Upper lobe of left lung (tissue), 6 donors: ENCODE results near the gene AKT1S1. TPM values are rescaled to one million over a fixed set of nuclear protein-coding genes. Genes with fewer than 3 reads are reported as not detected.

ENCODE experiments used
- ATAC-seq, 2 donors: fragments of 200-7000 bp; cut with Tn5 transposase; one replicate each; pipeline ENCODE4 v1.9.1; 2022; ENCODE audit warnings: mild to moderate bottlenecking in 2 of 2, moderate library complexity in 2 of 2; ENCODE audit not compliant: low FRiP score in 2 of 2
- DNase-seq, 2 donors: peaks; one replicate each; pipeline ENCODE4 v3.0.0-alpha.2; 2019 to 2020
- H3K27ac ChIP-seq, 4 donors: fragments of 200-600 bp; sonication (generic); one replicate each; pipeline ENCODE4 v1.5.1; 2016 to 2019
- H3K27me3 ChIP-seq, 4 donors: fragments of 200-600 bp; sonication (generic); one replicate each; pipeline ENCODE4 v1.5.1; 2017 to 2019
- H3K36me3 ChIP-seq, 4 donors: fragments of 200-600 bp; sonication (generic); one replicate each; pipeline ENCODE4 v1.5.1; 2016 to 2019
- H3K4me1 ChIP-seq, 4 donors: fragments of 200-600 bp; sonication (generic); one replicate each; pipeline ENCODE4 v1.5.1; 2018 to 2019
- H3K4me3 ChIP-seq, 4 donors: fragments of 200-600 bp; sonication (generic); one replicate each; pipeline ENCODE4 v1.5.1; 2017 to 2019; ENCODE audit warnings: mild to moderate bottlenecking in 2 of 4, moderate library complexity in 1 of 4
- H3K9me3 ChIP-seq, 4 donors: fragments of 200-600 bp; sonication (generic); one replicate each; pipeline ENCODE4 v1.5.1; 2018 to 2019
- CTCF ChIP-seq, 6 experiments: fragments of 450-650 bp in 4 of 6; fragments of 200-600 bp in 2 of 6; sonication (generic) in 2 of 6; IDR thresholded peaks; one replicate each; pipeline ENCODE4 v1.5.1; 2016 to 2019; ENCODE audit warnings: antibody characterized with exemption in 6 of 6
- EP300 ChIP-seq, 4 donors: sonication (generic); formaldehyde crosslinking; IDR thresholded peaks; one replicate each; pipeline ENCODE4 v1.5.1; 2017; ENCODE audit warnings: antibody characterized with exemption in 4 of 4, control low read depth in 2 of 4
- POLR2A ChIP-seq, 4 donors: fragments of 450-650 bp; IDR thresholded peaks; one replicate each; pipeline ENCODE4 v1.5.1; 2016 to 2017; ENCODE audit warnings: antibody characterized with exemption in 4 of 4, mild to moderate bottlenecking in 2 of 4
- POLR2AphosphoS5 ChIP-seq, 2 donors: sonication (generic); formaldehyde crosslinking; IDR thresholded peaks; one replicate each; pipeline ENCODE4 v1.5.1; 2017; ENCODE audit warnings: antibody characterized with exemption in 2 of 2
- WGBS, 2 donors: methylation state at CpG; one replicate each; pipeline ENCODE4 v1.1.5; 2017 to 2018; 5-methylcytosine and 5-hydroxymethylcytosine counted together
- total RNA-seq, 6 donors: library from RNA; depleted of rRNA in 4 of 6; stranded (reverse); fragments of >200 nt in 4 of 6; gene quantifications; one replicate each; pipeline versions ENCODE4 v1.1.0 to v1.2.1, GENCODE V29; 2016 to 2021
- donor health status: DM: no; HTN: no; CAD: no; lungs with moderate emphysema.
- donor health status: DM: no; HTN: yes; CAD: no; lungs with severe emphysema.

The AKT1S1 gene
- total RNA-seq, 6 donors from 2014 or later, result 11.8 to 35.5 (median 25.7) TPM

- DNase-seq (peak; percentile 98 to 99), ATAC-seq (peak; percentile 88 to 92)
- peaks cover 17 to 32% (median 25%) of the 10 kb centered on the region in 4 donors for H3K4me1 ChIP-seq
- peak overlapping the region; percentile 94 to 100 (median 99) for H3K27ac ChIP-seq
- WGBS, 2 donors, result 0% methylated on average over 18 to 20 of the region's 46 CpGs
- TF ChIP-seq POLR2AphosphoS5 (IDR thresholded peaks at IDR 0.05) (peak; percentile 68 to 90), POLR2A (IDR thresholded peaks at IDR 0.05) (peak in 1 of 4 donors; percentile 52), CTCF (IDR thresholded peaks at IDR 0.05) (peak in 1 of 6 experiments; percentile 19), EP300 (IDR thresholded peaks at IDR 0.05) (no peak)
- peaks cover 16 to 29% (median 22%) of the 10 kb centered on the region in 4 donors for H3K36me3 ChIP-seq
- no peaks in the 10 kb centered on the region for H3K27me3 ChIP-seq
- no peaks in the 10 kb centered on the region for H3K9me3 ChIP-seq
- peak overlapping the region; percentile 76 to 90 (median 79) for H3K4me3 ChIP-seq
Observed at GRCh38 chr19:49876422-49877019, 634 bp downstream of the AKT1S1 start.

GRCh38 chr19:49875857-49876421, 1.2 kb downstream of the AKT1S1 start:
- TF ChIP-seq CTCF (IDR thresholded peaks at IDR 0.05) (peak in 1 of 6 experiments; percentile 3), POLR2AphosphoS5 (IDR thresholded peaks at IDR 0.05) (peak in 1 of 2 donors; percentile 22), POLR2A (IDR thresholded peaks at IDR 0.05) (no peak)
- DNase-seq (peak; percentile 66 to 89), ATAC-seq (peak in 1 of 2 donors; percentile 29)
- Histone ChIP-seq H3K4me1 (peaks cover 17 to 33% (median 26%) of the 10 kb centered on the region in 4 donors), H3K9me3 (no peaks in the 10 kb centered on the region), H3K4me3 (peak overlapping the region; percentile 76 to 90 (median 79)), H3K36me3 (peaks cover 12 to 27% (median 20%) of the 10 kb centered on the region in 4 donors), H3K27ac (peak overlapping the region; percentile 94 to 100 (median 99)), H3K27me3 (no peaks in the 10 kb centered on the region)
- 0 to 2% methylated on average over 11 to 28 of the region's 28 CpGs for WGBS, 2 donors

GRCh38 chr19:49875177-49875576, 2.0 kb downstream of the AKT1S1 start:
- no peaks in the 10 kb centered on the region for H3K9me3 ChIP-seq
- TF ChIP-seq EP300 (IDR thresholded peaks at IDR 0.05) (no peak), POLR2AphosphoS5 (IDR thresholded peaks at IDR 0.05) (no peak), CTCF (IDR thresholded peaks at IDR 0.05) (no peak), POLR2A (IDR thresholded peaks at IDR 0.05) (no peak)
- H3K4me3 ChIP-seq, result peak overlapping the region in 3 of 4 donors; percentile 77 to 90 (median 81)
- no peaks in the 10 kb centered on the region for H3K27me3 ChIP-seq
- H3K27ac ChIP-seq, result peak overlapping the region; percentile 94 to 100 (median 99)
- ATAC-seq (no peak), DNase-seq (no peak)
- peaks cover 22 to 41% (median 33%) of the 10 kb centered on the region in 4 donors for H3K4me1 ChIP-seq
- WGBS, 2 donors, result 93 to 100% methylated on average over 3 of the region's 4 CpGs
- peaks cover 6 to 21% (median 13%) of the 10 kb centered on the region in 4 donors for H3K36me3 ChIP-seq

GRCh38 chr19:49874503-49875157, 2.5 kb downstream of the AKT1S1 start:
- ATAC-seq (no peak), DNase-seq (no peak)
- Histone ChIP-seq H3K27ac (peak overlapping the region in 1 of 4 donors; percentile 99), H3K4me1 (peaks cover 26 to 45% (median 38%) of the 10 kb centered on the region in 4 donors), H3K9me3 (no peaks in the 10 kb centered on the region), H3K27me3 (no peaks in the 10 kb centered on the region), H3K36me3 (peaks cover 3 to 18% (median 9%) of the 10 kb centered on the region in 4 donors), H3K4me3 (no peak overlapping the region)
- WGBS, 2 donors, result 97 to 98% methylated on average over 8 to 11 of the region's 11 CpGs
- TF ChIP-seq CTCF (IDR thresholded peaks at IDR 0.05) (no peak), POLR2A (IDR thresholded peaks at IDR 0.05) (no peak), EP300 (IDR thresholded peaks at IDR 0.05) (no peak)
